Astrocyte (in vitro differentiated cells and primary cell): ENCODE data around the gene UBALD2.

Source experiments
- EZH2 ChIP-seq: IDR thresholded peaks from 2 replicates; pipeline ENCODE4 v1.6.1; 2012; ENCODE audit warnings: mild to moderate bottlenecking, low read length, inconsistent platforms; ENCODE audit not compliant: insufficient read depth
- TF ChIP-seq, protein P1 (sequence below): IDR thresholded peaks from 2 replicates; pipeline ENCODE4 v1.5.1; 2011; ENCODE audit warnings: low read depth, mild to moderate bottlenecking, inconsistent platforms, low read length, moderate library complexity; ENCODE audit not compliant: insufficient read depth

DNA sequence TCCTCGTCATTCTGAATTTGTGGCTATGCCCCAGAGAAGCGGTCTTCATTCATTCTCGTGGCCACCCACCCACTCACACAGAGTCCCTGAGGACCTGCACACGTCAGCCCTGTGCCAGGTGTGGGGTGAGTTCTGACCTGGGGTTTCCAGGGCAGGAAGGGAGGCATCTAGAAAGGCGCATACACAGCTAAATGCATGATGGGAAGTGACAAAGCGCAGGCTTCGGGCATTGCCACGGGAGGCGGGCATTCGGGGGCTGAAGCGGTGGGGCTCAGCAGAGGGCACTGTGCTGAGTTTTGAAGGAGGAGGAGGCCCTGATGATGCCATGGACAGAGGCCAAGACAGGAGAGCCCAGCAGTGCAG is 10.9 kb downstream of the UBALD2 start:
- TF ChIP-seq, protein P1, sequence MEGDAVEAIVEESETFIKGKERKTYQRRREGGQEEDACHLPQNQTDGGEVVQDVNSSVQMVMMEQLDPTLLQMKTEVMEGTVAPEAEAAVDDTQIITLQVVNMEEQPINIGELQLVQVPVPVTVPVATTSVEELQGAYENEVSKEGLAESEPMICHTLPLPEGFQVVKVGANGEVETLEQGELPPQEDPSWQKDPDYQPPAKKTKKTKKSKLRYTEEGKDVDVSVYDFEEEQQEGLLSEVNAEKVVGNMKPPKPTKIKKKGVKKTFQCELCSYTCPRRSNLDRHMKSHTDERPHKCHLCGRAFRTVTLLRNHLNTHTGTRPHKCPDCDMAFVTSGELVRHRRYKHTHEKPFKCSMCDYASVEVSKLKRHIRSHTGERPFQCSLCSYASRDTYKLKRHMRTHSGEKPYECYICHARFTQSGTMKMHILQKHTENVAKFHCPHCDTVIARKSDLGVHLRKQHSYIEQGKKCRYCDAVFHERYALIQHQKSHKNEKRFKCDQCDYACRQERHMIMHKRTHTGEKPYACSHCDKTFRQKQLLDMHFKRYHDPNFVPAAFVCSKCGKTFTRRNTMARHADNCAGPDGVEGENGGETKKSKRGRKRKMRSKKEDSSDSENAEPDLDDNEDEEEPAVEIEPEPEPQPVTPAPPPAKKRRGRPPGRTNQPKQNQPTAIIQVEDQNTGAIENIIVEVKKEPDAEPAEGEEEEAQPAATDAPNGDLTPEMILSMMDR = no peak
- TF ChIP-seq EZH2 = no peak
